BLaER1 treated with 17β-estradiol and CSF1 and Interleukin-3, amounts not matched to agents 10 nM and 100 nM (cell line): ENCODE data around the gene LRRC15.

Experiments used
- H3K27ac ChIP-seq, 11 experiments: shearing (Covaris generic); formaldehyde crosslinking; 2 replicates each; pipeline ENCODE4 v1.8.1; 2022
- H3K27me3 ChIP-seq, 11 experiments: shearing (Covaris generic); formaldehyde crosslinking; 2 replicates each; pipeline ENCODE4 v1.8.1; 2022
- H3K36me3 ChIP-seq, 11 experiments: shearing (Covaris generic); formaldehyde crosslinking; 2 replicates each; pipeline ENCODE4 v1.8.1; 2022
- H3K4me1 ChIP-seq, 10 experiments: shearing (Covaris generic); formaldehyde crosslinking; 2 replicates each; pipeline ENCODE4 v1.8.1; 2022
- H3K4me2 ChIP-seq, 11 experiments: shearing (Covaris generic); formaldehyde crosslinking; 2 replicates each; pipeline ENCODE4 v1.8.1; 2022
- H3K4me3 ChIP-seq, 10 experiments: shearing (Covaris generic); formaldehyde crosslinking; 2 replicates each; pipeline ENCODE4 v1.8.1; 2022
- H3K9ac ChIP-seq, 11 experiments: shearing (Covaris generic); formaldehyde crosslinking; 2 replicates each; pipeline ENCODE4 v1.8.1; 2022
- H3K9me3 ChIP-seq, 11 experiments: shearing (Covaris generic); formaldehyde crosslinking; replicated peaks in 1 of 11; 2 replicates each; pipeline ENCODE4 v1.8.1; 2022
- H4K20me1 ChIP-seq, 11 experiments: shearing (Covaris generic); formaldehyde crosslinking; 2 replicates each; pipeline ENCODE4 v1.8.1; 2022
- Cebpa-rat ChIP-seq, 11 experiments: shearing (Covaris generic); IDR thresholded peaks; 2 replicates each; pipeline ENCODE4 v1.8.1; 2022

The LRRC15 gene

GRCh38 chr3:194340757-194341400 lies 28.7 kb downstream of the LRRC15 start:
- H3K9ac ChIP-seq: peak overlapping the region in 3 of 11 experiments; percentile 5 to 57 (median 48); a peak in 5 of 22 replicates
- peak overlapping the region in 4 of 11 experiments; percentile 27 to 94 (median 59); a peak in 6 of 22 replicates for H3K27ac ChIP-seq

GRCh38 chr3:194339840-194340239 lies 29.7 kb downstream of the LRRC15 start:
- Histone ChIP-seq H3K36me3 (no peaks in the 10 kb centered on the region), H3K4me1 (peaks cover 0 to 74% (median 61%) of the 10 kb centered on the region in 10 experiments; a peak in 17 of 20 replicates), H3K27ac (peak overlapping the region in 1 of 11 experiments; percentile 94; a peak in 2 of 22 replicates), H3K27me3 (peaks cover 0 to 9% (median 5%) of the 10 kb centered on the region in 11 experiments; a peak in 5 of 22 replicates), H4K20me1 (no peaks in the 10 kb centered on the region), H3K9ac (no peak overlapping the region), H3K9me3 (no peaks in the 10 kb centered on the region), H3K4me3 (no peak overlapping the region), H3K4me2 (peak overlapping the region in 5 of 11 experiments; percentile 79 to 89 (median 84); a peak in 7 of 22 replicates)
- TF ChIP-seq Cebpa-rat (IDR thresholded peaks at IDR 0.05): no peak

More at GRCh38 chr3:194340757-194341400, 28.7 kb downstream of the LRRC15 start:
- H3K9me3 ChIP-seq: no peaks in the 10 kb centered on the region
- H4K20me1 ChIP-seq: no peaks in the 10 kb centered on the region
- H3K4me3 ChIP-seq: no peak overlapping the region
- H3K4me2 ChIP-seq: peak overlapping the region in 9 of 11 experiments; percentile 40 to 89 (median 79); a peak in 17 of 22 replicates
- no peaks in the 10 kb centered on the region for H3K36me3 ChIP-seq
- no peak for TF ChIP-seq Cebpa-rat (IDR thresholded peaks at IDR 0.05)
- H3K27me3 ChIP-seq: peaks cover 0 to 6% (median 0%) of the 10 kb centered on the region in 11 experiments; a peak in 1 of 22 replicates
- H3K4me1 ChIP-seq: peaks cover 0 to 76% (median 60%) of the 10 kb centered on the region in 10 experiments; a peak in 17 of 20 replicates

- H3K4me2 ChIP-seq: peak overlapping the region in 2 of 11 experiments; percentile 84 to 89; a peak in 1 of 22 replicates
These were observed 30.2 kb downstream of the LRRC15 start for GRCh38 chr3:194339356-194339755.

GRCh38 chr3:194337965-194338753 lies 31.4 kb downstream of the LRRC15 start:
- Histone ChIP-seq H3K27ac (no peak overlapping the region), H3K4me1 (peaks cover 0 to 62% (median 46%) of the 10 kb centered on the region in 10 experiments; a peak in 17 of 20 replicates)

More at GRCh38 chr3:194339356-194339755, 30.2 kb downstream of the LRRC15 start:
- Histone ChIP-seq H3K9me3 (no peaks in the 10 kb centered on the region), H3K27ac (no peak overlapping the region), H3K4me3 (no peak overlapping the region), H3K4me1 (peaks cover 0 to 69% (median 57%) of the 10 kb centered on the region in 10 experiments; a peak in 17 of 20 replicates), H4K20me1 (no peaks in the 10 kb centered on the region), H3K27me3 (peaks cover 0 to 10% (median 5%) of the 10 kb centered on the region in 11 experiments; a peak in 5 of 22 replicates), H3K36me3 (no peaks in the 10 kb centered on the region), H3K9ac (no peak overlapping the region)
- TF ChIP-seq Cebpa-rat (IDR thresholded peaks at IDR 0.05): no peak

GRCh38 chr3:194336601-194337355 lies 32.8 kb downstream of the LRRC15 start:
- Histone ChIP-seq H3K9ac (0 out of 22 replicates have a peak overlapping the region, but pooled peaks of 1 of the 11 experiments have one; percentile 22), H3K9me3 (no peaks in the 10 kb centered on the region), H3K36me3 (no peaks in the 10 kb centered on the region)

More at GRCh38 chr3:194337965-194338753, 31.4 kb downstream of the LRRC15 start:
- no peak for TF ChIP-seq Cebpa-rat (IDR thresholded peaks at IDR 0.05)
- H4K20me1 ChIP-seq: no peaks in the 10 kb centered on the region
- H3K4me2 ChIP-seq: no peak overlapping the region
- no peak overlapping the region for H3K4me3 ChIP-seq
- H3K9me3 ChIP-seq: no peaks in the 10 kb centered on the region
- H3K9ac ChIP-seq: no peak overlapping the region
- no peaks in the 10 kb centered on the region for H3K36me3 ChIP-seq
- H3K27me3 ChIP-seq: peaks cover 6 to 17% (median 11%) of the 10 kb centered on the region in 11 experiments

GRCh38 chr3:194333981-194334320 lies 35.6 kb downstream of the LRRC15 start:
- H4K20me1 ChIP-seq: no peaks in the 10 kb centered on the region; a peak in 2 of 22 replicates
- H3K9ac ChIP-seq: no peak overlapping the region
- H3K27ac ChIP-seq: no peak overlapping the region
- TF ChIP-seq Cebpa-rat (IDR thresholded peaks at IDR 0.05): no peak
- H3K9me3 ChIP-seq: no peaks in the 10 kb centered on the region
- no peaks in the 10 kb centered on the region for H3K36me3 ChIP-seq
- peaks cover 20 to 37% (median 27%) of the 10 kb centered on the region in 11 experiments for H3K27me3 ChIP-seq
- peak overlapping the region in 8 of 10 experiments; percentile 51 to 63 (median 59); a peak in 8 of 20 replicates for H3K4me3 ChIP-seq
- H3K4me1 ChIP-seq: peaks cover 15 to 36% (median 25%) of the 10 kb centered on the region in 10 experiments
- H3K4me2 ChIP-seq: peak overlapping the region; percentile 85 to 98 (median 93); a peak in 14 of 22 replicates

More at GRCh38 chr3:194336601-194337355, 32.8 kb downstream of the LRRC15 start:
- no peak overlapping the region for H3K4me3 ChIP-seq
- TF ChIP-seq Cebpa-rat (IDR thresholded peaks at IDR 0.05): no peak
- no peak overlapping the region for H3K27ac ChIP-seq
- H4K20me1 ChIP-seq: no peaks in the 10 kb centered on the region; a peak in 2 of 22 replicates
- peaks cover 0 to 50% (median 33%) of the 10 kb centered on the region in 10 experiments; a peak in 16 of 20 replicates for H3K4me1 ChIP-seq
- peak overlapping the region in 5 of 11 experiments; percentile 30 to 64 (median 58); a peak in 9 of 22 replicates for H3K4me2 ChIP-seq
- peaks cover 20 to 30% (median 24%) of the 10 kb centered on the region in 11 experiments for H3K27me3 ChIP-seq

GRCh38 chr3:194333212-194333980 lies 36.1 kb downstream of the LRRC15 start:
- Histone ChIP-seq H4K20me1 (no peaks in the 10 kb centered on the region; a peak in 2 of 22 replicates), H3K9ac (peak overlapping the region; percentile 7 to 71 (median 43); a peak in 15 of 22 replicates), H3K4me2 (peak overlapping the region; percentile 85 to 98 (median 93)), H3K27ac (no peak overlapping the region), H3K4me1 (peaks cover 15 to 36% (median 25%) of the 10 kb centered on the region in 10 experiments), H3K27me3 (peaks cover 20 to 37% (median 27%) of the 10 kb centered on the region in 11 experiments), H3K4me3 (peak overlapping the region; percentile 51 to 70 (median 59)), H3K9me3 (no peaks in the 10 kb centered on the region), H3K36me3 (no peaks in the 10 kb centered on the region)
- TF ChIP-seq Cebpa-rat (IDR thresholded peaks at IDR 0.05): no peak
